HL-60 (cell line): ENCODE results near the gene RTL10.

Experiments
- DNase-seq, 2 experiments: peaks; one replicate each; pipeline ENCODE4 v3.0.0-alpha.2; 2010 to 2020; ENCODE audit warnings: low read depth in 1 of 2, low spot score in 1 of 2
- H3K27ac ChIP-seq: fragments of 250-450 bp; sonication (Bioruptor Pico); replicated peaks from 2 replicates; pipeline ENCODE4 v1.5.1; 2020; ENCODE audit warnings: mild to moderate bottlenecking, moderate library complexity
- H3K27me3 ChIP-seq: fragments of 250-450 bp; sonication (Bioruptor Pico); 2 replicates; pipeline ENCODE4 v1.5.1; 2021; ENCODE audit warnings: mild to moderate bottlenecking, moderate library complexity; ENCODE audit not compliant: insufficient read depth, poor library complexity, severe bottlenecking
- H3K4me3 ChIP-seq: replicated peaks from 2 replicates; pipeline ENCODE4 v1.5.1; 2011; ENCODE audit warnings: mild to moderate bottlenecking, control low read depth, low read length; ENCODE audit not compliant: insufficient read depth
- CTCF ChIP-seq: IDR thresholded peaks from one replicate; pipeline ENCODE4 v1.5.1; 2011; ENCODE audit warnings: low read length, control low read depth, inconsistent platforms; ENCODE audit not compliant: insufficient read depth
- GABPA ChIP-seq: IDR thresholded peaks from 2 replicates; pipeline ENCODE4 v1.6.1; 2012; ENCODE audit warnings: low read depth
- POLR2AphosphoS5 ChIP-seq: IDR thresholded peaks from 2 replicates; pipeline ENCODE4 v1.6.1; 2012; ENCODE audit warnings: low read depth
- REST ChIP-seq: IDR thresholded peaks from 2 replicates; pipeline ENCODE4 v1.6.1; 2012; ENCODE audit warnings: low read depth; ENCODE audit not compliant: insufficient replicate concordance
- SPI1 ChIP-seq: IDR thresholded peaks from 2 replicates; pipeline ENCODE4 v1.6.1; 2012; ENCODE audit warnings: low read depth, mild to moderate bottlenecking, borderline replicate concordance

Gene RTL10

GRCh38 chr22:19828035-19828401 is 26.7 kb downstream of the RTL10 start:
- Histone ChIP-seq H3K27me3 (no peaks in the 10 kb centered on the region), H3K27ac (no peak overlapping the region), H3K4me3 (no peak overlapping the region)
- no peak for DNase-seq
- TF ChIP-seq CTCF (no peak), SPI1 (no peak), POLR2AphosphoS5 (no peak), REST (no peak), GABPA (no peak)

GRCh38 chr22:19827341-19828034 is 27.2 kb downstream of the RTL10 start:
- DNase-seq, result no peak
- Histone ChIP-seq H3K4me3 (no peak overlapping the region), H3K27ac (no peak overlapping the region), H3K27me3 (no peaks in the 10 kb centered on the region)
- no peak for TF ChIP-seq REST
- no peak for TF ChIP-seq CTCF
- no peak for TF ChIP-seq SPI1
- TF ChIP-seq GABPA, result no peak
- TF ChIP-seq POLR2AphosphoS5, result no peak

- no peak overlapping the region for H3K27ac ChIP-seq
- DNase-seq, result no peak
- H3K4me3 ChIP-seq, result no peak overlapping the region
- TF ChIP-seq GABPA (no peak), SPI1 (no peak), REST (no peak), CTCF (no peak), POLR2AphosphoS5 (no peak)
- no peaks in the 10 kb centered on the region for H3K27me3 ChIP-seq
These were observed 28.1 kb downstream of the RTL10 start for GRCh38 chr22:19826619-19826950.
